GM18867 (cell line): ENCODE results near the gene KHK.
"Not testable (repeated sequence)": the region's sequence is repeated elsewhere in the genome, so short reads cannot be mapped to it uniquely, and the experiment has no call there.

Experiments
- ATAC-seq: cut with Tn5 transposase; IDR thresholded peaks from one replicate; pipeline ENCODE4 v1.9.1; 2021; ENCODE audit warnings: mild to moderate bottlenecking, moderate library complexity; ENCODE audit not compliant: unreplicated experiment

KHK gene

DNA sequence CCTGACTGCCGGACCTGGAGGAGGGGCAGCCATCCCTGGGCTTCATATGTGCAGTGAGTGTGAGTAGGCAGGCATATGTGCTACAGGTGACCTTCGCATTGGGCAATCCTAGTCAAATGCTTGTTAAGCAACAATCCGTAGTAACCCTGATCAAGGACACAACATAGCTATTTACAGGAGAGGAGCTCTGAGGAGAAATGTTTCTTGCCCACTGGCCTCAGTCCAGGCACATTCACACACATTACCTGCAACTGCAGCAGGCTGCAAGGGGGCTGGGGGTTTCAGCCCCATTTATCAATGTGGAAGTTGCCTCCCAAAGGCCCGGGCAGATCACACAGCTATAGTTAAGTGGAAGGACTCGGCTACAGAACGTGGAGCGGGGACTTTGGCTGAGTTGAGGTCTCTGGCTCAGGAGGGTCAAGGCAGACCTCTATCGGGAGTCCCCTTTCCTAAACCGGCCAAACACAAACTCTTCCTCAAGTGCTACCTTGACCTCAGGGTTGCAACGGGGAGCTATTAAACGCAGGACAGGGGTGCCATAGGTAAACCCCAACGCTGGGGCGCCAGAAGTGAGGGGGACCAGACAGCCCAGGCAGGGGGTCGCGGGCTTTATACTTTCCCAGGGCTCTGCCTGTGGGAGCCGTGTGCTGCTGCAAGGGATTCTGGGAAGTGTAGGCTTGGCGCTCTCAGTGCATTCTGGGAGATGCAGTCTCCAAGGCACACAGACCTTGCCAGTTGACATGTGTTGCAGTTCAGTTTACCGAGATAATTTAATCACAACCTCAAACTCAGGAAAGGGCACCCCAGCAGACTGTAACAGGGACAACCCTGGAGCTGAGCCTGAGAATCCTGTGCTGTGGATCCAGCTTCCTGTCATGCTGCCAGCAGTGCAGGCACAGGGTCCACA is 9.4 kb downstream of the KHK start:
- ATAC-seq: no peak

DNA sequence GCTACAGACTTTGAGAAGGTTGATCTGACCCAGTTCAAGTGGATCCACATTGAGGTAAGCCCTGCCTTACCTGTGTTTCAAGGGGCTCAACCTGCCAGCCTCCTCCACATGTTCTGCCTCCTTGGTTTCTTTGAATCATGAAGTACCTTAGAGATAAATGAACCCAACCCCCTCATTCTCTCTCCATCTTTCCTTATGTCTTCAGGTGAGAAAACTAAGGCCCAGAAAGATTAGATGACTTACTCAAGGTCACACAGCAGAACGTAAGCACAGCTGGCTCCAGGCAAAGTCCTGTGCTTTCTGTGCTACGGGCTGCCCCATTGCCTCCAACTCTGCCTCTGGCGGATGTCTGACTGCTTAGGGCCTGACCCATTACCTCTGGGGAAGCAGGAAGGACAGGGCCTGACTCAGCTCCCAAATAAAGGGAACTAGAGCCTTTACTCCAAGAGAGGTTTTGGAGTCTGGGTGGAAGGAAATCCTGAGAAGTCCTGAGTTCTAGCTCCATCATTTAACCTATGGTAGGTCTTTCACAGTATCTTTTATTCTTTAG is 10.3 kb downstream of the KHK start:
- no peak for ATAC-seq

DNA sequence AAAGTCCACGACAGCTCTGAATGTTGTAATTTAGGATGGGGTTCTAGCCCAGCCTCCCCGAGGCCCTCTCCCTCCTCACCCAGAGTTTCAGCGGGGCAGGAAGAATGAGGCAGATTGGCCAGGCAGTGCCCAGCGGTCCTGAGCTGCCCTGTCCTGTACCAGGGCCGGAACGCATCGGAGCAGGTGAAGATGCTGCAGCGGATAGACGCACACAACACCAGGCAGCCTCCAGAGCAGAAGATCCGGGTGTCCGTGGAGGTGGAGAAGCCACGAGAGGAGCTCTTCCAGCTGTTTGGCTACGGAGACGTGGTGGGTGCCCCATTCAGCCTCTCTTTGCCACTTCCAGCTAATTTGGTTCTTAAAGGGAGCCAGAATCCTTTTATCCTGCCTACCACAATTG is 10.8 kb downstream of the KHK start:
- no peak for ATAC-seq

DNA sequence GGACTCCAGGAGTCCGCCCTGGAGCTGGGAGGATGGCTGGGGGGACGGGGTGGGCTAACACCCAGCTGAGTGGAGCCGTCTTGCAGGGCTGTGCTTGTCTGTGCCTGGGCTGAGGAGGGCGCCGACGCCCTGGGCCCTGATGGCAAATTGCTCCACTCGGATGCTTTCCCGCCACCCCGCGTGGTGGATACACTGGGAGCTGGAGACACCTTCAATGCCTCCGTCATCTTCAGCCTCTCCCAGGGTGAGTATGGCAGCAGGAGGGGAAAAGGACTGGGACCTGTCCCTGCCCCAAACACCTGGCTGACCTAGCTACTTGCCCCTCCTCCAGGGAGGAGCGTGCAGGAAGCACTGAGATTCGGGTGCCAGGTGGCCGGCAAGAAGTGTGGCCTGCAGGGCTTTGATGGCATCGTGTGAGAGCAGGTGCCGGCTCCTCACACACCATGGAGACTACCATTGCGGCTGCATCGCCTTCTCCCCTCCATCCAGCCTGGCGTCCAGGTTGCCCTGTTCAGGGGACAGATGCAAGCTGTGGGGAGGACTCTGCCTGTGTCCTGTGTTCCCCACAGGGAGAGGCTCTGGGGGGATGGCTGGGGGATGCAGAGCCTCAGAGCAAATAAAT is 12.9 kb downstream of the KHK start:
- no peak for ATAC-seq

DNA sequence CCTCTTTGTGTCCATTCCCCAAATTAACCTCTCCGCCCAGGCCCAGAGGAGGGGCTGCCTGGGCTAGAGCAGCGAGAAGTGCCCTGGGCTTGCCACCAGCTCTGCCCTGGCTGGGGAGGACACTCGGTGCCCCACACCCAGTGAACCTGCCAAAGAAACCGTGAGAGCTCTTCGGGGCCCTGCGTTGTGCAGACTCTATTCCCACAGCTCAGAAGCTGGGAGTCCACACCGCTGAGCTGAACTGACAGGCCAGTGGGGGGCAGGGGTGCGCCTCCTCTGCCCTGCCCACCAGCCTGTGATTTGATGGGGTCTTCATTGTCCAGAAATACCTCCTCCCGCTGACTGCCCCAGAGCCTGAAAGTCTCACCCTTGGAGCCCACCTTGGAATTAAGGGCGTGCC is 13.5 kb downstream of the KHK start:
- ATAC-seq: no peak

DNA sequence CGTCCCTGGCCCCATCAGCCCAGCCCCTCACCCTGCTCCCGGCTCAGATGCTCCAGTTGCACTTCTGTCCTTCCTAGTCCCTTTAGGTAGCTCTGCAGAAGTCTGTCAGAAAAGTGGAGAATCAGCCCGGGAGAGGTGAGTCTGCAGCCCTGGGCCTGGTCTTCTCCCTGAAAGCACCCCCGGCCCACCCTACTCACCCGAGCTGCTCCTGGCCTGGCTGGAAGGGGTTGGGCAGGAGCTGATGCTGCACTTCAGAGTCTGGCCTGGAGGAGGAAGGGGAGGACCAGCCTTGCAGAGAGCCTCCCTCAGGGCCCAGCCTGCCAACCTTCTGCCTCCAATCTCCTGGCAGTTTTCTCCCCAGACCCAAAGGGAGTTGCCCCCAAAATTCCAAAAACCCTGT is 15.8 kb downstream of the KHK start:
- no peak for ATAC-seq

DNA sequence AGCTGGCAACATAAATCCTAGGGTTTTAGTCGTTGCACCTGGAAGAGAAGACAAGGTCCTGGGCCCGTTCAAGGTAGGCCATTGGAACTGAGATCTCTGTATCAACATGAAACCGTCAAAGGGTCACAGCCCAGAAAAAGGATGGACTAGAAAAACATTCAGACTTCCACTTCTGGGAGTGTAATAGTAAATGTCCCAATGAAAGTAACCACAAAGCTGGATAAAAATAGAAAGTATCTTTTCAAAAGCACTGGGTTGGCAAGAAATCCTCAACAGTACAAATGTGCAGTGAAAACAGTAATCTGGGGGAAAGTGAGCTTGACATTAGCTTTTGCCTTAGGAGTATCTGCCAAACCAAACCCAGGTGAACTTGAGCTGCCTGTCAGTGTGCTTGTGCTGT is 19.4 kb downstream of the KHK start:
- no peak for ATAC-seq

DNA sequence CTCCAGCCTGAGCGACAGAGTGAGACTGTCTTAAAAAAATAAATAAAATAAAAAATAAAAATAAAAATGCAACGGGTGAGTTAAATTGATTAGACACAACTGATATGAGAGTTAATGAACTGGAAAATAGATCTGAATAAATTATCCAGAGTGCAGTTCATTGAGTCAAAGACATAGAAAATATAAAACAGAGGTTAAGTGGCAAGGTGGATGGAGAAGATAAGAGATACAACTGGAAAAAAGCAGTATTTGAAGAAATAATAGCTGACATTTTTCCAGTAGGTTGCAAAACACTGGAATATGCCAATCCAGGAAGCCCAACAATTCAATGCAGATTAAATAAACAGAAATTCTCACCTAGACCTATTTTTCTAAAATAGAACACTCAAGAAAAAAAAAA is 21.6 kb downstream of the KHK start:
- no peak for ATAC-seq

DNA sequence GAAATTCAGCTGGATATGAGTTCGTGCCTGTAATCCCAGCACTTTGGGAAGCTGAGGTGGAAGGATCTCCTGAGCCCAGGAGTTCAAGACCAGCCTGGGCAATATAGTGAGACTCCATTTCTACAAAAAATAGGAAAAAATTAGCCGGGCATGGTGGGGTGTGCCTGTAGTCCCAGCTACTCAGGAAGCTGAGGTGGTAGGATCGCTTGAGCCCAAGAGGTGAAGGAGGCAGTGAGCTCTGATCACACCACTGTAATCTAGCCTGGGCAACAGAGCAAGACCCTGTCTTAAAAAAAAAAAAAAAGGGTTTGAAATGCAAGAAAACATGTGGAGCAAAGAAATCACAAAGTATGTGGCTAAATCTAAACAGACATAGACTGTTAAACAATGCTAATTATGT is 22.5 kb downstream of the KHK start:
- no peak for ATAC-seq

DNA sequence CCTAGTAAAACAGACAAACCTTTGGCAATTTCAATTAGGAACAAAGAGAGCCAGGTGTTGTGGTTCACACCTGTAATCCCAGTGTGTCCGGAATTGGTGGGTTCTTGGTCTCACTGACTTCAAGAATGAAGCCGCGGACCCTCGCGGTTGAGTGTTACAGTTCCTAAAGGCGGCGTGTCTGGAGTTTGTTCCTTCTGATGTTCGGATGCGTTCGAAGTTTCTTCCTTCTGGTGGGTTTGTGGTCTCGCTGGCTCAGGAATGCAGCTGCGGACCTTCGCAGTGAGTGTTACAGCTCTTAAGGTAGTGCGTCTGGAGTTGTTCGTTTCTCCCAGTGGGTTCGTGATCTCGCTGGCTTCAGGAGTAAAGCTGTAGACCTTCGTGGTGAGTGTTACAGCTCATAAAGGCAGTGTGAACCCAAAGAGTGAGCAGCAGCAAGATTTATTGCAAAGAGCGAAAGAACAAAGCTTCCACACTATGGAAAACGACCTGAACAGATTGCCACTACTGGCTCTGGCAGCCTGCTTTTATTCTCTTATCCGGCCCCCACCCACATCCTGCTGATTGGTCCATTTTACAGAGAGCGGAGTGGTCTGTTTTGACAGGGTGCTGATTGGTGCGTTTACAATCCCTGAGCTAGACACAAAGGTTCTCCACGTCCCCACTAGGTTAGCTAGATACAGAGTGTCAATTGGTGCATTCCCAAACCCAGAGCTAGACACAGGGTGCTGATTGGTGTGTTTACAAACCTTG is 24.2 kb downstream of the KHK start:
- not testable (repeated sequence) for ATAC-seq

DNA sequence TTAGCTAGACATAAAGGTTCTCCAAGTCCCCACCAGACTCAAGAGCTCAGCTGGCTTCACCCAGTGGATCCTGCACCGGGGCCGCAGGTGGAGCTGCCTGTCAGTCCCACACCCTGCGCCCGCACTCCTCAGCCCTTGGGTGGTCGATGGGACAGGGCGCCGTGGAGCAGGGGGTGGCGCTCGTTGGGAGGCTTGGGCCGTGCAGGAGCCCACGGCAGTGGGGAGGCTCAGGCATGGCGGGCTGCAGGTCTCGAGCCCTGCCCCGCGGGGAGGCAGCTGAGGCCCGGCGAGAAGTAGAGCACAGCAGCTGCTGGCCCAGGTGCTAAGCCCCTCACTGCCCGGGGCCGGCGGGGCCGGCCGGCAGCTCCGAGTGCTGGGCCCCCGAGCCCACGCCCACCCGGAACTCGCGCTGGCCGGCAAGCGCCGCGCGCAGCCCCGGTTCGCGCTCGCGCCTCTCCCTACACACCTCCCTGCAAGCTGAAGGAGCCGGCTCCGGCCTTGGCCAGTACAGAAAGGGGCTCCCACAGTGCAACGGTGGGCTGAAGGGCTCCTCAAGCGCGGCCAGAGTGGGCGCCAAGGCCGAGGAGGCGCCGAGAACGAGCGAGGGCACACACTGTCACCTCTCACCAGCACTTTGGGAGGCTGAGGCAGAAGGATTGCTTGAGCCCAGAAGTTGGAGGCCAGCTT is 25.0 kb downstream of the KHK start:
- not testable (repeated sequence) for ATAC-seq

DNA sequence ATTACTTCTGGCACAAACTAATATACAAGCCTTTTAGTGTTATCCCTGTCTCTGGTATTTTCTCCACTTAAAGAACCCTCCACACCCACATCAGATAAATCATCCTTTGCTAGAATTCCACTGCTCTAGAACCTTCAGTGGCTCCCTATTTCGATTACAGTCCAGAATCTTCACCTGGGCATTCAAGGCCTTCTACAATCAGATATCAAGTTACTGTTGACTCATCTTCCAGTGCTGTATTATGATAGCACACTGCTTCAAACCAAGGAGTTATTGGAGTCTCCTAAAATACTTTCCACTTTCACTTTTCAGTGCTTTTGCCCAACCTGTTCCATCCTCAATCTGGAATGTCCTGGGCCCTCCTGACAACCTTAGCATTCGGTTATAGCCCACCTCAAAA is 28.9 kb downstream of the KHK start:
- ATAC-seq: no peak

DNA sequence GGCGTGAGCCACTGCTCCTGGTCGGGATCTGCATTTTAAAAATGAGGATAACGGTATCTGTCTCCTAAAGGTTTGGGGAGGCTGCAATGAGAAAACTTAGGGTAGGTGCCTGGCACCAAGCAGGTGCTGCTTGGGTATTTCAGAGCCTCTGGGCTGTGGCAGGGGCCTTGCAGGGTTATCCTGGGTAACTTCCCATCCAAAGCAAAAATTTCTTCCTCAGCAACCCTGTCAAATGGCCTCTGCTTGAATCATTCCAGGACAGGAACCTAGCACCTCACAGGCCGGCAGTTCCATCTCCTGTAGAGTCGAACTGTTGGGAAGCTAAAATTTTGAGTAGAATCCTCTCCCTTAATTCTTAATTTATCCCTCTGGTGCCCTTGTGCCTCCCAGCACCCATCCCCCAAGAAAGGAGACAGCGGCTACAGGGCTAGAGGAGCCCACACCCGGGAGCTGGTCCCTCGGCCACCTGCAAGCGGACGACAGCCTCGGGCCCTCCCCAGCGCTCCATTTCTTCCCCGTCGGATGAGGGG is 31.5 kb downstream of the KHK start:
- ATAC-seq: no peak

DNA sequence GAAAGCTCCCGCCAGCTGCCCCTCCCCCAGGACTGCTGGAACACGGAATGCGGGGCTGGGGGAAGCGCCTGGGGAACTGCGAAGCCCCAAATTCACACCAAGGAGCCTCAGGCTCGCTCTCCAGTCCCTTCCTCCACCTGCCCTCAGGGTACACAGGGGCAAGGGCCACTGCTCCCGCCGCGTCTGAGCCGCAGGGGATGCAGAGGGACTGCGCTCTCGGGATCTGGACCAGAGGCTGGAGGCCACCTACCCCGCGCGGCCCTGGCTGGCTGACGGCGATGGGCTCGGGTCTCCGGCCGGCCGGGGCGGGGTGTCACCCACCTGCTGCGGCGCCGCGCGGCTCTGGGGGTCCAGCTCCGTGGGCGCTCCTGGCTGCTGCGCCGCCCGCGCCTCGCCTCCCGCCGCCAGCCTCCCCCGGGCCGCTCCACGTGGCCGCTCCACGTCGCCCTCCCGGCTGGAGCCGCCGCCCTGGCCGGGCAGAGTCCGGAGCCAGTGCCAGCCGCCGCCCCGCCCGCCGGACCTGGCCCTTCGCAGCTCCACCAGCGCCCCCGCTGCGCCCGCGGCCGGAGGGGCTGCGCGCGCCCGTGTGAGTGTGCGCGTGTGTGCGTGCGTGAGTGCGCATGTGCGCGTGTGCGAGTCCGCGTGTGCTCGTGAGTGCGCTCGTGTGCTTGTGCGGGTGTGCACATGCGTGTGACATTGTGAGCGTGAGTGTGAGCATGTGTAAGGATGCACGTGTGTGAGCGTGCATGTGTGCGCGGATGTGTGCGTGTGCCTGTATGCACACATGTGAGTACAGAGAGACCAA is 32.2 kb downstream of the KHK start, which contains the start of gene CGREF1:
TSS of gene CGREF1 (minus strand) at position 604 of the 805 bp plus-strand sequence. CDS start 14,762 bp downstream, outside the sequence.
- ATAC-seq: no peak

DNA sequence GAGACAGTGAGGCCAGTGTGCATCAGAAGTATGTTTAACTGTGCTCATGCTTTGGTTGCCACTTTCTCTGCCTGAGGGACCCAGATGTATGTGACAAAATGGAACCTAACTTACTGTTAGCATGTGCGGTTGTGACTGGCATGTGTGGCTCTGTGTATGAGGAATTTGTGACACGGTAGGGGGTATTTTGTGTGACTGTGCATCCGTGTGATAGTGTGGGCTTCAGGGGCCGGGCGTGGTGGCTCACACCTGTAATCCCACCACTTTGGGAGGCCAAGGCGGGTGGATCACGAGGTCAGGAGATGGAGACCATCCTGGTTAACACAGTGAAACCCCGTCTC is 32.7 kb downstream of the KHK start:
- ATAC-seq: not testable (repeated sequence)

DNA sequence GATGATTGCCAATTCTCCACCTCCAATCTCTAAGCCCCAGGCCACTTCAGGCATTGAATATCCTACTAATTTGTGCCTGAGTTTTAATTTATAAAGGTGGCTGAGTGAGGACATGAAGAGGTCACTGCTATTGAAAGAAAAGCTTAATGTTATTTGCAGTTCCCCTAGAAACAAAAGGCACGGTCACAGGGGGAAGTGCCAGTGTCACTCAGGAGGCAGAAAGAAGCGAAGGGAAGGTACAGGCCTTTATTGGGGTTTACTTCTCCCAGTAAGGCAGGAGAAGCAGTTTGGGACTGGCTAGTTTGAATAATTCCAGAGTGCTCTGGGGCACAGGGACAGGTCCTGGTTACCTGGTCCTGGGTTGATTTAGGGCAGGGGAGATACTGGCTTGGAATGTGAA is 35.3 kb downstream of the KHK start:
- ATAC-seq: no peak

DNA sequence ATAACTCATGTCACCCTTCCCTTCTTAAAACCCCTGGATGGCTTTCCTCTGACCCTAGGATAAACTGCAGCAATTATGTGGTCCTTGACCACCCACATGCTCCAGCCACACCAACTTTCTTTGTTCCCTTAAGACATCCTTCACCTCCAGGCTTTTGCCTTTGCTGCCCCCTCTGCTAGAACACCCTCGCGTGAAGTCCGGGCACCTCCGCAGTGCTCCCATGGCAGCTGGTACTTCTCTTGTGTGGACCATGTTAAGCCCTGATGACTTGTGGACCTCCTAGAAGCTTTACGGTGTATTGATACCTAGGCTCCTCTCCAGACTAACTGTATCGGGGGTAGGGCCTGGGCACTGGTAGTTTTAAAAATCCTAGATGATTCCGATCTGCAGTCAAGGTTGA is 36.2 kb downstream of the KHK start:
- ATAC-seq: no peak

DNA sequence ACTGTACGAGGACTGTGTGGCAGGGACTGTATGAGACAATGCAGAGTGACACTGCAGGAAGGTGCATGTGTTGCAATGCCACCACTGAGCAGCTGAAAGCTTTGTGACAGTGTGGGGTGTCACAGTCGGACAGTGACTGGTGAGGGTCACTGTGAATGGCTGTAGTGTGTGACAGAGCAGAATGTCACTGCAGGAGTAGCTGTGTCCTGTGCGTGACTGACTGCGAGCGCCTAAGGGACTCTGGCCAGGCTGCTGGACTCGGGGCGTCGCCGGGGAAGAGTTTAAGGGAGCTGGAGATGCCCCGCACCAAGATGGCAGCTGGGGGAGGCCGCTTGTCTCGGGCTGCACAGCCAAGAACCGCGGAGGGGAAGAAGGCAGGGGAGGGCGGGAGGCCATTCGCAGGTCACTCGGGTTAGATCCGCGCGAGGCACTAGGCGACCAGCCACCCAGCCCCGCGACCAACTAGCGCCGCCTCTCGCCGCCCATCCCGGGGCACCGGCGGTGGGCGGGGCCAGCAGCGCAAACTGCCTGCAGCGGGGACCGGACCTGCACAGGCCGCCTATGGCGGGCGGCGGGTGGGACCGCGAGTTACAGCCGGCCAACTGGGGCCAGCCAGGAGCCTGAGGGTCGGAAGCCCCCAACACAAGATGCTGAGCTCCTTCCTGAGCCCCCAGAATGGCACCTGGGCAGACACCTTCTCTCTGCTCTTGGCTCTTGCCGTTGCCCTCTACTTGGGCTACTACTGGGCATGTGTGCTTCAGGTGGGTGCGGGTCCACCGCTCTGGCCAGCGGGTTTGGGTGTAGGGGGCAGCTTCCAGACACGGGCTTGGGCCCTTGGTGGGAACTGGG is 37.0 kb downstream of the KHK start, which contains the start of gene ABHD1:
TSS of gene ABHD1 (plus strand) at position 514 of the 849 bp plus-strand sequence. CDS start at position 648, 134 bp downstream.
- ATAC-seq: peak; percentile 66

DNA sequence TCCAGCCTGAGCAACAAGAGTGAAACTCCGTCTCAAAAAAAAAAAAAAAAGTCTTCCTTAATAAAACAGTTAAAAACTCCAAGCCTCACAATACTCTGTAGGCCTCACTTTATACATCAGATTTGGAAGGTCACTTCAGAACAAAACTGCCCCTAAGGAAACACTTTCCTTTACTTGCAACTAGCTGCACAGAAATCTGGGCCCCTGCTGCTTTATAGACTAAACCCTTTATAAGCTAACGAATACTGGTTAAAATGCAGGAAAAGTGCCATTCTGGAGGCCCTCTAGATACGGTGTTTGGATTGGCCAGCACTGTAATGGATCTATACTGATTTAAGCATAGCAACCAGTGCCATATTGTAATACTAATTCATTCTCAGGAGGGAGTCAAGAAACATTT is 38.5 kb downstream of the KHK start:
- ATAC-seq: no peak
